GM12892 (cell line): ENCODE measurements around the gene BARHL1.

Experiments
- POLR2AphosphoS5 ChIP-seq: IDR thresholded peaks from 2 replicates; pipeline ENCODE4 v1.6.1; 2011; ENCODE audit warnings: low read depth, low read length, control low read depth
- TAF1 ChIP-seq: IDR thresholded peaks from 2 replicates; pipeline ENCODE4 v1.6.1; 2011; ENCODE audit warnings: low read depth, mild to moderate bottlenecking, control low read depth, low read length, borderline replicate concordance

GRCh38 chr9:132627106-132627505, 44.7 kb downstream of the BARHL1 start:
- TF ChIP-seq TAF1: no peak
- TF ChIP-seq POLR2AphosphoS5: no peak
